GM12878 (cell line): Measurements from ENCODE around the gene LCORL. TPM values are rescaled to one million over a fixed set of nuclear protein-coding genes. Genes with fewer than 3 reads are reported as not detected.

ENCODE experiments used
- ATAC-seq: fragments of 200-7000 bp; cut with Tn5 transposase; 3 replicates; pipeline ENCODE4 v1.9.1; 2020; ENCODE audit warnings: mild to moderate bottlenecking, moderate library complexity
- BruUV-seq: library from RNA; stranded (reverse); fragments of 400-500 nt; replicated peaks from 2 replicates; lab custom pipeline; 2021; lab: Mats Ljungman, UMichigan
- CTCF ChIA-PET: fragments of 300-600 bp; sonication (Branson Sonifier 250); formaldehyde crosslinking; extraction: SDS; loops from one replicate; lab custom pipeline; 2021; ENCODE audit warnings: inconsistent platforms; lab: Yijun Ruan, JAX
- POLR2A ChIA-PET: fragments of 350-600 bp; formaldehyde crosslinking; extraction: SDS; loops from one replicate; lab custom pipeline; 2021; ENCODE audit warnings: inconsistent platforms; lab: Charles Lee
- RAD21 ChIA-PET: fragments of 300-600 bp; sonication (Branson Sonifier 250); formaldehyde crosslinking; loops from one replicate; lab custom pipeline; 2023; ENCODE audit warnings: antibody characterized with exemption; ENCODE audit not compliant: unreplicated experiment; lab: Charles Lee
- SMC1A ChIA-PET: fragments of 300-600 bp; sonication (Branson Sonifier 250); formaldehyde crosslinking; loops from one replicate; lab custom pipeline; 2023; ENCODE audit not compliant: unreplicated experiment, uncharacterized antibody; lab: Charles Lee
- DNase-seq: peaks from one replicate; pipeline ENCODE4 v3.0.0-alpha.2; 2011; ENCODE audit warnings: low read depth, low spot score
- FAIRE-seq: peaks from 3 replicates; lab custom pipeline; 2011; peaks lifted over from hg19 to GRCh38; lab: Jason Lieb, UNC
- H2AFZ ChIP-seq: 2 replicates; pipeline ENCODE4 v1.6.0; 2011; ENCODE audit warnings: low read depth, low read length, control low read depth; ENCODE audit not compliant: control insufficient read depth
- H3K27ac ChIP-seq: 2 replicates; pipeline ENCODE4 v1.5.1; 2011; ENCODE audit warnings: control low read depth; ENCODE audit not compliant: control insufficient read depth, insufficient read depth
- H3K27me3 ChIP-seq, 2 experiments: replicated peaks in 1 of 2; 2 replicates each; pipeline versions ENCODE4 v1.6.0 to v1.6.1; 2011; ENCODE audit warnings: low read length in 1 of 2; ENCODE audit not compliant: control insufficient read depth in 2 of 2, insufficient read depth in 2 of 2
- H3K36me3 ChIP-seq, 2 experiments: 2 replicates each; pipeline ENCODE4 v1.5.1; 2011; ENCODE audit warnings: low read length in 1 of 2; ENCODE audit not compliant: control insufficient read depth in 2 of 2, insufficient read depth in 2 of 2
- H3K4me1 ChIP-seq: 2 replicates; pipeline ENCODE4 v1.6.1; 2011; ENCODE audit warnings: mild to moderate bottlenecking, low read length, moderate library complexity, mixed read lengths; ENCODE audit not compliant: control insufficient read depth, insufficient read depth
- H3K4me2 ChIP-seq: 2 replicates; pipeline ENCODE4 v1.6.0; 2011; ENCODE audit warnings: control low read depth; ENCODE audit not compliant: control insufficient read depth, insufficient read depth
- H3K4me3 ChIP-seq: fragments of 200-600 bp; sonication (generic); 2 replicates; pipeline ENCODE4 v1.5.1; 2016
- H3K79me2 ChIP-seq: 2 replicates; pipeline ENCODE4 v1.6.0; 2011; ENCODE audit warnings: low read length; ENCODE audit not compliant: control insufficient read depth, insufficient read depth
- H3K9ac ChIP-seq: 2 replicates; pipeline ENCODE4 v1.8.0; 2011; ENCODE audit warnings: low read length, control low read depth, mixed read lengths; ENCODE audit not compliant: control insufficient read depth, insufficient read depth
- H3K9me3 ChIP-seq: replicated peaks from 3 replicates; pipeline ENCODE4 v1.5.1; 2011; ENCODE audit warnings: mild to moderate bottlenecking, low read length; ENCODE audit not compliant: control insufficient read depth, insufficient read depth
- H4K20me1 ChIP-seq: 2 replicates; pipeline ENCODE4 v1.6.0; 2011; ENCODE audit not compliant: control insufficient read depth, insufficient read depth
- BHLHE40 ChIP-seq, 2 experiments: fragments of 450-650 bp in 1 of 2; IDR thresholded peaks; 2 replicates each; pipeline ENCODE4 v1.6.1; 2011 to 2017; ENCODE audit warnings: low read depth in 2 of 2, borderline replicate concordance in 1 of 2, improper control_type of control experiment in 1 of 2, low read length in 1 of 2, mild to moderate bottlenecking in 1 of 2
- BMI1 ChIP-seq: fragments of 450-650 bp; IDR thresholded peaks from 2 replicates; pipeline ENCODE4 v1.6.1; 2016; ENCODE audit warnings: mild to moderate bottlenecking, moderate library complexity, borderline replicate concordance
- ZNF207 ChIP-seq: fragments of 450-650 bp; IDR thresholded peaks from 2 replicates; pipeline ENCODE4 v1.6.1; 2014; ENCODE audit warnings: antibody characterized with exemption, mild to moderate bottlenecking, borderline replicate concordance
- WGBS: methylation state at CpG from one replicate; pipeline ENCODE4 v1.1.6; 2016; ENCODE audit warnings: low lambda C conversion rate; ENCODE audit not compliant: insufficient replicate concordance, insufficient coverage; ENCODE audit errors: missing lambda C conversion rate; 5-methylcytosine and 5-hydroxymethylcytosine counted together
- in situ Hi-C: fragments of 300-500 bp; cut with MboI; formaldehyde crosslinking; loops from 9 replicates; pipeline ENCODE4 v1.14.3; 2018; ENCODE audit warnings: mixed read lengths
- intact Hi-C: fragments of 100-400 bp; cut with micrococcal nuclease; formaldehyde crosslinking; loops from one replicate; pipeline ENCODE4 v1.14.2; 2022; ENCODE audit not compliant: unreplicated experiment
- polyA plus RNA-seq, 11 experiments: library from polyadenylated mRNA; depleted of rRNA in 4 of 11; unstranded in 6 of 11; stranded (reverse) in 5 of 11; fragments of >200 nt; fragmentation: Nextera tagmentation in 4 of 11; fragmentation: Illumina TruSeq in 1 of 11; extraction: Ambion mirVana in 4 of 11; extraction: Trizol in 1 of 11; gene quantifications; 1 replicate in 1 of 11; 2 replicates in 10 of 11; pipeline versions ENCODE4 v1.2.1 to v1.2.3, GENCODE V29; 2011 to 2016; ENCODE audit warnings: inconsistent platforms in 2 of 11, missing spikeins in 2 of 11, low read depth in 1 of 11
- total RNA-seq, 4 experiments: library from RNA; depleted of rRNA in 3 of 4; stranded (reverse); fragments of >200 nt in 3 of 4; fragmentation: Illumina TruSeq in 1 of 4; extraction: Trizol in 1 of 4; gene quantifications; 2 replicates each; pipeline versions ENCODE4 v1.2.1 to v1.2.3, GENCODE V29; 2013 to 2021
- TF ChIP-seq, protein P1 (sequence below): fragments of 450-650 bp; IDR thresholded peaks from 2 replicates; pipeline ENCODE4 v1.6.1; 2018; ENCODE audit warnings: mild to moderate bottlenecking, low read depth, moderate library complexity; ENCODE audit not compliant: partially characterized antibody

LCORL gene
- total and polyA plus RNA-seq, 10 of the 15 experiments (the other 5 are each of a cell fraction or from before 2014, with no cell fraction given): 2.2 to 9.8 (median 5.9) TPM

DNA sequence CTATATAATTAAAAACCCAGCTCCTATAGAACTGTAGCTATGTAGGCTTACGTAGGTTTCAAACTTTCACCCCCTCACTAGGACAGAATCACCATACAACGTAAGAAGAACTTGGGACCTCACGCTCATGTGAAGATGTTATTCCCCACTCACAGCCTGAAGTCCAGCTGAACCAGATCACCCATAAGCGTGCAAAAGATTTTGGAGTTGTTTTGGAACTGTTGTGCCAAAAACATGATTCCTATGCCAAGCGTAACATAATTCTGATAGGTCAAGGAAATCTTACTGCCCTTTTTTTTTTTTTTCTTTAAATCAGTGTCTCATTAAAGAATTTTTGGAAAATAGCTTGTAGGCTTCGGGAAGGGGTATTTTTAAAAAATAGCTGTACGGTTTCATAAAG, 57.0 kb downstream of the LCORL start:
- TF ChIP-seq, protein P1, sequence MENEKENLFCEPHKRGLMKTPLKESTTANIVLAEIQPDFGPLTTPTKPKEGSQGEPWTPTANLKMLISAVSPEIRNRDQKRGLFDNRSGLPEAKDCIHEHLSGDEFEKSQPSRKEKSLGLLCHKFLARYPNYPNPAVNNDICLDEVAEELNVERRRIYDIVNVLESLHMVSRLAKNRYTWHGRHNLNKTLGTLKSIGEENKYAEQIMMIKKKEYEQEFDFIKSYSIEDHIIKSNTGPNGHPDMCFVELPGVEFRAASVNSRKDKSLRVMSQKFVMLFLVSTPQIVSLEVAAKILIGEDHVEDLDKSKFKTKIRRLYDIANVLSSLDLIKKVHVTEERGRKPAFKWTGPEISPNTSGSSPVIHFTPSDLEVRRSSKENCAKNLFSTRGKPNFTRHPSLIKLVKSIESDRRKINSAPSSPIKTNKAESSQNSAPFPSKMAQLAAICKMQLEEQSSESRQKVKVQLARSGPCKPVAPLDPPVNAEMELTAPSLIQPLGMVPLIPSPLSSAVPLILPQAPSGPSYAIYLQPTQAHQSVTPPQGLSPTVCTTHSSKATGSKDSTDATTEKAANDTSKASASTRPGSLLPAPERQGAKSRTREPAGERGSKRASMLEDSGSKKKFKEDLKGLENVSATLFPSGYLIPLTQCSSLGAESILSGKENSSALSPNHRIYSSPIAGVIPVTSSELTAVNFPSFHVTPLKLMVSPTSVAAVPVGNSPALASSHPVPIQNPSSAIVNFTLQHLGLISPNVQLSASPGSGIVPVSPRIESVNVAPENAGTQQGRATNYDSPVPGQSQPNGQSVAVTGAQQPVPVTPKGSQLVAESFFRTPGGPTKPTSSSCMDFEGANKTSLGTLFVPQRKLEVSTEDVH: no peak
- TF ChIP-seq ZNF207 (no peak), BHLHE40 (IDR thresholded peaks at IDR 0.05; ENCODE audit: borderline replicate concordance in 1 of 2, low read depth in 2 of 2, low read length in 1 of 2) (no peak), BMI1 (no peak)
- Histone ChIP-seq H3K4me3 (no peak overlapping the region), H3K27ac (no peak overlapping the region), H3K4me2 (no peak overlapping the region), H2AFZ (no peak overlapping the region), H3K27me3 (no peaks in the 10 kb centered on the region), H3K79me2 (peaks cover 2% of the 10 kb centered on the region), H3K36me3 (no peaks in the 10 kb centered on the region), H3K4me1 (no peaks in the 10 kb centered on the region), H4K20me1 (no peaks in the 10 kb centered on the region), H3K9me3 (no peaks in the 10 kb centered on the region; the same call in 2 of the 3 replicates), H3K9ac (no peak overlapping the region)
- FAIRE-seq (no peak), DNase-seq (no peak), ATAC-seq (no peak)
- ChIA-PET RAD21 (interaction anchor here (1.4 kb wide), 1 partner anchor 11 kb away, joined by 5 read pairs; no protein-coding TSS in a partner anchor), CTCF (interaction anchor here (0.6 to 1.4 kb wide), 3 partner anchors 14 to 367 kb away, joined by 3 to 6 read pairs (median 4); no protein-coding TSS in a partner anchor), POLR2A (no interaction called here), SMC1A (interaction anchor here (0.9 to 1.6 kb wide), 6 partner anchors 10 to 28 kb away, joined by 3 to 5 read pairs (median 3); no protein-coding TSS in a partner anchor)
- in situ Hi-C loops: no loop called here
- 98% methylated on average over 7 of the region's 7 CpGs for WGBS
- no TSS peak for BruUV-seq
- intact Hi-C loops: no loop called here
